Measurements from ENCODE around the gene AIF1L.
"Not testable (repeated sequence)": the region's sequence is repeated elsewhere in the genome, so short reads cannot be mapped to it uniquely, and the experiment has no call there.

The AIF1L gene

GRCh38 chr9:131125288-131126058 lies 29.1 kb downstream of the AIF1L start, which contains the start of gene NUP214:
TSS of gene NUP214 (plus strand) at chr9:131125586. CDS start at chr9:131125705, 119 bp downstream.
- DNase-seq, result peak; percentile 97

- no peak for DNase-seq
These were observed 29.7 kb downstream of the AIF1L start for GRCh38 chr9:131126059-131126426.

GRCh38 chr9:131129183-131129582 lies 32.9 kb downstream of the AIF1L start:
- no peak for DNase-seq

- DNase-seq, result peak; percentile 7
These were observed 42.3 kb downstream of the AIF1L start for GRCh38 chr9:131138676-131139075.

GRCh38 chr9:131140112-131140511 lies 43.8 kb downstream of the AIF1L start:
- DNase-seq, result no peak

- DNase-seq, result no peak
These were observed 44.2 kb downstream of the AIF1L start for GRCh38 chr9:131140550-131140949.

- no peak for DNase-seq
These were observed 45.8 kb downstream of the AIF1L start for GRCh38 chr9:131142160-131142559.

- DNase-seq, result no peak
These were observed 47.9 kb downstream of the AIF1L start for GRCh38 chr9:131144201-131144600.

- DNase-seq, result no peak
These were observed 48.9 kb downstream of the AIF1L start for GRCh38 chr9:131145245-131145644.

GRCh38 chr9:131146186-131146585 lies 49.9 kb downstream of the AIF1L start:
- no peak for DNase-seq

GRCh38 chr9:131148276-131148675 lies 51.9 kb downstream of the AIF1L start:
- DNase-seq, result no peak

- DNase-seq, result no peak
These were observed 52.8 kb downstream of the AIF1L start for GRCh38 chr9:131148966-131149687.

GRCh38 chr9:131149688-131150053 lies 53.3 kb downstream of the AIF1L start:
- DNase-seq, result no peak

- DNase-seq, result no peak
These were observed 57.3 kb downstream of the AIF1L start for GRCh38 chr9:131153595-131153994.

GRCh38 chr9:131158673-131159072 lies 62.3 kb downstream of the AIF1L start:
- not testable (repeated sequence) for DNase-seq

GRCh38 chr9:131160416-131161112 lies 64.2 kb downstream of the AIF1L start:
- no peak for DNase-seq

GRCh38 chr9:131161585-131161984 lies 65.3 kb downstream of the AIF1L start:
- no peak for DNase-seq

GRCh38 chr9:131162886-131163285 lies 66.6 kb downstream of the AIF1L start:
- DNase-seq, result no peak

GRCh38 chr9:131165523-131165922 lies 69.2 kb downstream of the AIF1L start:
- DNase-seq, result no peak

- peak; percentile 7 for DNase-seq
These were observed 70.9 kb downstream of the AIF1L start for GRCh38 chr9:131167146-131167692.

- no peak for DNase-seq
These were observed 71.6 kb downstream of the AIF1L start for GRCh38 chr9:131167936-131168335.

- no peak for DNase-seq
These were observed 73.4 kb downstream of the AIF1L start for GRCh38 chr9:131169563-131170240.
